ENCODE data around the gene RAP1A. TPM values are rescaled to one million over a fixed set of nuclear protein-coding genes. Genes with fewer than 3 reads are reported as not detected.

The RAP1A gene
- total RNA-seq, 1 experiment from 2014 or later = 26.7 TPM

DNA sequence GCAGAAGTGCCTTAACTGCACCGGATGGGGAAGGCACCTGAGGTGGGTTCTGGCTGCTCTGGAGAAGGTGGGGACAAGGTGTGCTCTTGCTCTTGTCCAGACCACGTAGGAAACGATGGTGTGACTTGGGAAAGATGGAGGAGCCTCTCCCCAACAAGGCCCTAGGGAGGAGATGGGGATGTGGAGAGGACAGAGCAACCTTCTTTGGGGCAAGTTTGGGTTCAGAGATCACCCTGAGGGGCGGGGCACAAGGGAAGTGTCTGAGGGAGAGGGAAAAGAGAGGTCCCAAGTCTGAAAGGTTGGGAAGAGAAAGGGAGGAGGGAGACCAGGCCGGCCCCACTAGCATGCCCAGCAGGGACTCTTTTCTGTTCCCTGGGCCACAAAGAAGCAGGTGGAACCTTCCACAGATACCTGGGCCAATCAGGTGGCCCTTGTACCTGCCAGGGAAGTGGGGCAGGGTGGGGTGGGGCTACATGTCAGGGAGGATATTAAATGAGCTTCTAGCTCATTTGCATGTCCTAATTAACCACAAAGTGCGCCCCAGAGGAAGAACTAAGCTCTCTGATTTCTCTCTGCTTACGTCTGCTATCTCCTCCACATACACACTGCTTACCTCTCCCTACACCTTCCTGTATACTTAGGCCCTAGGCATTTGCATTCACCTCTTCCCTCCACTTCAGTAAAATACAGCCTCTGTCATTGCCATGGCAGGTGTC, 103.7 kb downstream of the RAP1A start:
- H2BK20ac ChIP-seq (ENCODE audit: low read depth, low read length, poor library complexity, severe bottlenecking) = no peak overlapping the region
- no peak overlapping the region for H4K91ac ChIP-seq (ENCODE audit: insufficient read length, low read depth, low read length)
- no peaks in the 10 kb centered on the region for H3K79me2 ChIP-seq (ENCODE audit: insufficient read depth, low read length)
- H3K14ac ChIP-seq (ENCODE audit: insufficient read depth, low read length) = no peak overlapping the region
- Mint-ChIP-seq H3K36me3 (ENCODE audit: insufficient read depth in 1 of 3, low read depth in 3 of 3) (peaks cover 2 to 4% (median 3%) of the 10 kb centered on the region in 3 experiments; a peak in 4 of 7 replicates), H3K4me1 (peaks cover 42% of the 10 kb centered on the region in 2 experiments), H3K4me3 (no peak overlapping the region), H3K27me3 (ENCODE audit: low read depth) (peaks cover 1% of the 10 kb centered on the region; the same call in 1 of the 2 replicates), H3K9me3 (no peaks in the 10 kb centered on the region; a peak in 1 of 5 replicates), H3K27ac (0 out of 7 replicates have a peak overlapping the region, but pooled peaks of 1 of the 3 experiments have one; percentile 13)
- no peak overlapping the region for H3K9ac ChIP-seq (ENCODE audit: extremely low read depth, insufficient read length, low read length)
- no peak overlapping the region for H3K27ac ChIP-seq (ENCODE audit: insufficient read length, low read depth, low read length)
- no peak overlapping the region for H2AFZ ChIP-seq (ENCODE audit: low read length)
- H3K79me1 ChIP-seq (ENCODE audit: insufficient read depth, low read depth, low read length, poor library complexity, severe bottlenecking) = no peaks in the 10 kb centered on the region
- no peak overlapping the region for H2AK5ac ChIP-seq (ENCODE audit: insufficient read length, low read length)
- TF ChIP-seq, protein P1, sequence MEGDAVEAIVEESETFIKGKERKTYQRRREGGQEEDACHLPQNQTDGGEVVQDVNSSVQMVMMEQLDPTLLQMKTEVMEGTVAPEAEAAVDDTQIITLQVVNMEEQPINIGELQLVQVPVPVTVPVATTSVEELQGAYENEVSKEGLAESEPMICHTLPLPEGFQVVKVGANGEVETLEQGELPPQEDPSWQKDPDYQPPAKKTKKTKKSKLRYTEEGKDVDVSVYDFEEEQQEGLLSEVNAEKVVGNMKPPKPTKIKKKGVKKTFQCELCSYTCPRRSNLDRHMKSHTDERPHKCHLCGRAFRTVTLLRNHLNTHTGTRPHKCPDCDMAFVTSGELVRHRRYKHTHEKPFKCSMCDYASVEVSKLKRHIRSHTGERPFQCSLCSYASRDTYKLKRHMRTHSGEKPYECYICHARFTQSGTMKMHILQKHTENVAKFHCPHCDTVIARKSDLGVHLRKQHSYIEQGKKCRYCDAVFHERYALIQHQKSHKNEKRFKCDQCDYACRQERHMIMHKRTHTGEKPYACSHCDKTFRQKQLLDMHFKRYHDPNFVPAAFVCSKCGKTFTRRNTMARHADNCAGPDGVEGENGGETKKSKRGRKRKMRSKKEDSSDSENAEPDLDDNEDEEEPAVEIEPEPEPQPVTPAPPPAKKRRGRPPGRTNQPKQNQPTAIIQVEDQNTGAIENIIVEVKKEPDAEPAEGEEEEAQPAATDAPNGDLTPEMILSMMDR (conservative IDR thresholded peaks at IDR 0.05) = no peak
- H3K23ac ChIP-seq (ENCODE audit: insufficient read length, low read depth, low read length) = no peak overlapping the region
- no peak overlapping the region for H4K5ac ChIP-seq (ENCODE audit: insufficient read length, low read depth, low read length)
- no peaks in the 10 kb centered on the region for H3K27me3 ChIP-seq (ENCODE audit: insufficient read depth, low read length)
- H2BK5ac ChIP-seq (ENCODE audit: insufficient read length, low read length) = no peak overlapping the region
- no peaks in the 10 kb centered on the region for H3K23me2 ChIP-seq (ENCODE audit: insufficient read length, low read depth, low read length, poor library complexity, severe bottlenecking)
- H3K4me2 ChIP-seq (ENCODE audit: insufficient read depth, insufficient read length, low read length) = no peak overlapping the region
- H3K9me3 ChIP-seq (ENCODE audit: control insufficient read depth, low read depth, low read length) = no peaks in the 10 kb centered on the region
- peaks cover 2% of the 10 kb centered on the region for H4K20me1 ChIP-seq (ENCODE audit: control insufficient read depth, insufficient read depth, insufficient read length)
- no peak overlapping the region for H3K18ac ChIP-seq (ENCODE audit: insufficient read length, low read depth, low read length)
- H3T11ph ChIP-seq (ENCODE audit: low read length) = no peak overlapping the region
- H3K4me1 ChIP-seq (ENCODE audit: insufficient read depth, low read length) = peaks cover 15% of the 10 kb centered on the region; the same call in 1 of the 2 replicates
- H4K8ac ChIP-seq (replicated peaks; ENCODE audit: insufficient read length, low read depth, low read length) = no peak overlapping the region
- H2BK120ac ChIP-seq (ENCODE audit: low read depth, low read length, poor library complexity, severe bottlenecking) = no peak overlapping the region
- H2BK12ac ChIP-seq (ENCODE audit: insufficient read length, low read depth, low read length) = no peak overlapping the region
- H3K4ac ChIP-seq (ENCODE audit: low read depth, low read length) = no peak overlapping the region
- DNase-seq = no peak
- no CpG with 5 or more reads among the region's 7 CpGs for WGBS (ENCODE audit: extremely low coverage, insufficient read length, low lambda C conversion rate)
- no peak overlapping the region for H3K56ac ChIP-seq (ENCODE audit: insufficient read length, low read depth, low read length)
- H2BK15ac ChIP-seq (ENCODE audit: low read depth, low read length) = no peak overlapping the region
